LoVo (cell line): ENCODE data around the gene DMBT1.
A peak's percentile ranks its signal among the peaks of the same experiment; 100 is the strongest.

Experiments used
- DNase-seq: peaks from one replicate; pipeline ENCODE4 v3.0.0-alpha.2; 2016; ENCODE audit warnings: low spot score

Gene DMBT1

GRCh38 chr10:122548407-122549085, 12.0 kb upstream of the DMBT1 start:
- DNase-seq: no peak

DNA sequence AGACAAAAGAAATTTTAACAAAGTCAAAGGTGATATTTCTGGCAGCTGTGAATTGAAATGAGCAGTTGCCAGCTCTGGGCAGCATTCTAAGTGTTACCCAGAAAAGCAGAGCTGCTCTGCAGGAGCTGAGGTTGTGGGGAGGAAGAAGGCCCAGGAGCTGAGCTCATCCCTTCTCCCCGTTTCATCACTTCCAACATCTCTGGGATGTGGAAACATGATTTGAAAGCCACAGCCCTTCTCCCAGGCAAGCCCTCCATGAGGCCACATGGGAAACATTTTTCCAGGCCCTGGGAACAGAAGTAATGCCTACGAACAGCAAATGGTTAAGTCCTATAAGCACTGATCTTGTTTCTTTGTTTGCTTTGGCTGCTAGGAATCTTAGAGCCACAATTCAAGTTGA, 10.9 kb upstream of the DMBT1 start:
- DNase-seq: no peak

- no peak for DNase-seq
Observed at GRCh38 chr10:122550427-122550826, 10.1 kb upstream of the DMBT1 start.

GRCh38 chr10:122550983-122551382, 9.6 kb upstream of the DMBT1 start:
- no peak for DNase-seq

DNA sequence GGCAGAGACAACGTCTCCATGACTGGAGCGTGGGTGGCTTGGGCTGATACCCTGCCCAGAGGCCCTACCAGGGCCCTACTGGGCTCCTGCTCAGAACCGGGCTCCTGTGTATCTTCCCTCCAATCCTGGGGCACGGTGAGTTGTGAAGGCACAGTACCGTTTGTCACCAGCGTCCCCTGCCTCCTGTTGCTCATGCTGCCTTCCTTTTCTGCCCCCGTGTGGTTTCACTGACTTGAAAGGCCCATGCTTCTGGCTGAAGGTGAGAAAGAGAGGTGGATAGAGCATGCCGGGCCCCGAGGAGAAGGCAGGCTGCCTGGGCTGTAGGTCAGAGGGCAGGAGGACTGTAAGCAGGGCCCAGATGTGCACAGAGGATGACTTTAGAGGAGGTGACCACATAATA, 9.1 kb upstream of the DMBT1 start:
- DNase-seq: no peak

- no peak for DNase-seq
Observed at GRCh38 chr10:122553341-122553740, 7.2 kb upstream of the DMBT1 start.

DNA sequence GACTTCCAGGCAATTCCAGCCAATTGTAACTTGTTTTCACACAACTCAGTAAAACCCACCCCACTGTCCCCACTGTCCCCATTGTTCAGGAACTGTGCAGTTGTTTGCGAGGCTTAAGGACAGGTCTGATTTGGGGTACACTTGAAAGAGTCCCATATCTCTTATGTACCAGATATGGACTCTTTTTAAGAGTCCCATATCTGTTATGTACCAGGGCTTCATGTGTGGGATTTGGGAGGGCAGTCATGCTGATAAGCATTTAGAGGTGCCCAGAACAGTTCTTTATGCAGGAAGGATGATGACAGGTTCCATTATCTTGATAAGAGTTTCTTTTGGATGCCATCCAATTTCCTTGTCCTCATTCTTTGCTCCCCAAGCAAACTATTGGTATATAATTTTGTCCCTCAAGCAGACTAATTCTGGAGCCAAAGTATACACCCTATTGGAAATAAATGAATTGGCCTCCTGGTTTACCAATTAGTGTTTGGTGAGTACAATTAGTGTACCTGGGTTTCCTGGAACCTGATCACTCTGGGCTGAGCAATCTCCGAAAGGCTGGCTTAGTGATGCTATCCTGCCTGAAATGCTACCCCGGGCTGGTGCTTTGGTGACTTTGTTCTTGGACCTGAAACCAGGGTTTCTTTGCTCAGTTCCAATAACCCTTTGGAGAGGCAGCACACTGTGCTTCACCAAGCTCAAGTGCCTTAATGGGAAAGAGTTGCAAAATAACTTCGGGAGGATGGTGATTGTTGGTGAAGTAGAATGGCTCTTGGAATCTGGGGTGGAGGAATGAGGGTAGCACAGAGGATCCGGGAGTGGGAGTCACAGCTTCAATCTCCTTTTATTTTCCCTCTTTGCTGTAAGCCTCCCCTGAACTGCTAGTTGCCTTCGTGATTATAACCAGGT, 6.2 kb upstream of the DMBT1 start:
- DNase-seq: no peak

DNA sequence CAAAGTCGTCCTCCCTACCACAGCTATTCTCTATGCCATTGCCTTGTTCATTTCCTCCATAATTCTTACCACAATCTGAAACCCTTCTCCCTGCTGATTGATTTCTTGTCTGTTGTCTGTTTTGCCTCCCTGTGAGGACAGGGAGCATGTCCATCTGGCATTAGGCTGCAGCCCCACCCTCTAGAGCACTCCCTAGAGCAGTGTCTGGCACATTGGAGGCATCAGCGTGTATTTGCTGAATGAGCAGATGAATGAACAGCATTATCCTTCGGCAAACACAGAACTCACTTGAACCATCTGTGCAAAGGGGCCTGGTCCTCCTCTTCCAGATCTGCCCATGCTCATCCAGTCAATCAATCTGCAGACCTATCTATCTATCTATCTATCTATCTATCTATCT, 5.1 kb upstream of the DMBT1 start:
- no peak for DNase-seq

- DNase-seq: no peak
Observed at GRCh38 chr10:122557516-122557915, 3.0 kb upstream of the DMBT1 start.

DNA sequence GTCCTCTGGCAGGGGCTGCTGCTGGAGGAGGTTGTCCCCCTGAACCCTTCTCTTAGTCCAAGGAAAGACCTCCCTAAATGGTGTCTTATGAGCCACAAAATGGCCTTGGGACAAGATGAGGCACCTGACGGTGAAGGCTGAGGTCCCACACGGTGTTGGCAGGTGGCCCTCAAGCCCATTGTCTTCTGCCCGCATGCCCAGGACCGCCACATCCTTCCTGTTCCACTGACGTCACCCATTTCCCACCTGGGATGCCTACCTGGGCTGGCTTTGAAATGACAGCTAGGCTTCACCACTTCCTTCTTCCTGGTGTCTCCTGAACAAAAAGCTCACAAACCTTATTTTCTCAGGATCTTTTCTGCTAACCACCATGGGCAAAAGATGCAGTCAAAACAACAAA, 2.1 kb upstream of the DMBT1 start:
- DNase-seq: no peak

DNA sequence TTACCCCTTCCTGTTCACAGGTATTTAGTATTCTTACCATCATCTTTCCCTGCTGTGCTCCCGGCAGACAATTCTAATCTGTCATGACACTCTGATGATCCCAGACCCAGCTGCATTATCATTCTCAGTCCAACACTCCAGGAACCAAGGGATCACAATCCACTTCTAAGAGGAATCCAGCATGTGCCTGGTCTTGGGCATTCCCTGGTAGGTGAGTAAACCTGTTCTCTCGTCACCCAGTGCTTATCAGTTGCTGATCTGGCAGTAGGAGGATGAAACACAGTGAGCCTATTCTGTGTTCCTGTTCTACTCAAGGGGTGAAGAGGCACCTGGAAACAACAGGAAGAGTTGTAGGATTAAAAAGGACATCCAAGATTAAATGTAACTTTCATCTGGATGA, 1.3 kb upstream of the DMBT1 start:
- no peak for DNase-seq

DNA sequence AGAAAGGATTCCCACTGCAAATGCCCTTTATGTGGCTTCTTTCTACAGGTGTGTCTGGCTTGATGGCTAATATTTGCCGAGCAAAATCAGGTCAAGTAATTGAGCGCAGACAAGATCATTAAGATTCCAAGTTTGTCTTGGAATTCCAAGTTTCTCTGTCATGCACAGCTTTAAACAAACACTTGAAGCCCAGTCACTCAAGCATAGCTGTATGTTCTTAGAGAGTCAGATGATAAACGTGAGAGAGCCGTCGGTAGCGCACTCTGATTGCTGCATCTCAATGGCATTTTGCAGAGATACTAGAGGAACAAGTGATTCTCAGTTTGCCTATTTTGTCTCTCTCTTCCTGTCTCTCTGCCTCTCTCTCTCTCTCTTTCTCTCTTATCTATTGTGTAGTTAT, 658 bp downstream of the DMBT1 start:
- no peak for DNase-seq

DNA sequence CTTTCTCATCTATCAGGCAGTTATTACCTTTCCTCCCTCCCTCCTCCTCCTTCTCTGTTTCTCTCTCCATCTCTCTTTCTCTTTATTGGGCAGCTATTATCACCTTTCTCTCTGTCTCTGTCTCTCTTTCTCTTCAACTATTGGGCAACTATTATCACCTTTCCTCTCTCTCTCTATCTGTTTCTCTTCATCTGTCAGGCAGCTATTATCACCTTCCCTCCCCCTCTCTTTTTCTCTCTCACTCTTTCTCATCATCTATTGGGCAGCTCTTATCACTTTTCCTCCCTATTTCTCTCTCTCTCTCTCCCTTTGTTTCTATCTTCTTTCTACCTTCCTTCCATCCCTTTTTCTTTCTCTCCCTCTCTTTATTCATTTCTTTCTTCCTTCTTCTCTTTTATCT, 1.2 kb downstream of the DMBT1 start:
- no peak for DNase-seq

DNA sequence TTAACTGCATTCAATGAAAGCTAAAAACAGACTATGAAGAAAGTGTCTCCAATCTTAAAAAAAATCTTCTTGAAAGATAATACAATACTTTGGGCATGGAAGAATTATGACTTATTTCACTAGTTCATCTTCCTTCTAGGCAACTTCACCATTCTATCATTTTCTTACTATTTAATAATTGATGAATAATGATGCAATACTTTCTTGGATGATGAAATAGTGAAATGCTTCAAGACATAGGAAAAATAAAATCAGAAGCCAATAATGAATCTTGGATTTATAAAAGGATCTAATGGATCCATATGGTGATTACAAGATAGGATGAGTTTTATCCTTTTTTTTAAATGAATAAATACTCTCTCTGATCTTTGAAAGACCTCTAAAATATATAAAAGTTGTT, 4.4 kb downstream of the DMBT1 start:
- no peak for DNase-seq

DNA sequence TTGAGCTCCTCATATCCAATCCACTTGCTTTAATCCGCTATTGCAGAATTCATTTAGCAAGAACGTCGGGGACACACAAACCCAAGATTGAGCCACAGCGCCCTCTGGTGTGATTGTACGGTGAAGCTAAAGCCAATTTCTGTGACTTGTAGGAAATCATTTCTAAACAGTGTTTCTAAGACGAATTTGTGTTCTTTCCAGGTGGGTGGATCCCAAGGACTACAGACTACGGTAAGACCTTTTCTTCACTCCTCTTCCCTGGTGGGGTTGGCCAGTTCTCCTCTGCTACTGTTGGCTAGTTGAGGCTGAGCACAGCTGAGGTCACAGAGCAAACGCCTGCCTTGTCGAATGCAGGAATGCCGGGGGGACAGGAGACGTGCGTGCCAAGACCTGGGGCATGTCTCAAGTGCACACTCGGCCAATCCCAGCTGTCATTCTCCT, 5.2 kb downstream of the DMBT1 start:
- peak; percentile 71 for DNase-seq

DNA sequence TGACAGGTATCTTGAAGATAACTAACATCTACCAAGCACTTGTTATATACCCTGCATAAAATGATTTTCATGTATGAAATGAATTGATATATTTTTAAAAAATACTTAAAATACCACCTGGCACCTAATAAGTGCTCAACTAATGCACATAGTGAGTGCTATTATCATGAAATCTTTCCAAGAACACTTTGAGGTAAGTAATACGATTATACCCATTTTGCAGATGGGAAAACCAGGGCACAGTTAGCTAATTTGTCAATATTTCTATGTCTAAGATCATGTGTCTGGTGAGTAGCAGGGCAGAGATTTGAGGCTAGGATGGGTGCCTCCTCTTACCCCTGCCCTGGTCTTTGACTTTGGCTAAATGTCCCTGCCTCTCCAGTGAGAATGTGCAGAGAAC, 6.1 kb downstream of the DMBT1 start:
- DNase-seq: no peak

- DNase-seq: no peak
Observed at GRCh38 chr10:122567056-122567660, 6.6 kb downstream of the DMBT1 start.

GRCh38 chr10:122568551-122568950, 8.0 kb downstream of the DMBT1 start:
- no peak for DNase-seq

DNA sequence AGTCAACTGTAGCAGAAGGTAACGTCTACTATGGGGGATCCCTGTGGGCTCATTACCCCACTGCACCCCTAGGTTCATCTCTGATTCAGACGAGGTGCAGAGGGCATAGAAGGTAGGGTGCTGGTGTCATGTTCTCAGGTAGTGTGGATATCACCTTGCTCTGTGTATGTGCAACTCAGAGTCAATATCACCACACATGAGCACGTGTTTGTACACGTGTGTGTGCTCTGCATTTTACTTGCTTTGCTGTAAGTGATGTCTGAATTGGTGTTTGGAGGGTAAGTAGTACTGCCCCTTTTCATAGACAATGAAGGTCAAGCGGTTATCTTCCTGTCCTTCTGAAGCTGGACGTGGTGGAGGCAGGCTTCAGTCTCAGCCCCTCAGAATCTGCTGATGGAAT, 10.4 kb downstream of the DMBT1 start:
- DNase-seq: no peak

DNA sequence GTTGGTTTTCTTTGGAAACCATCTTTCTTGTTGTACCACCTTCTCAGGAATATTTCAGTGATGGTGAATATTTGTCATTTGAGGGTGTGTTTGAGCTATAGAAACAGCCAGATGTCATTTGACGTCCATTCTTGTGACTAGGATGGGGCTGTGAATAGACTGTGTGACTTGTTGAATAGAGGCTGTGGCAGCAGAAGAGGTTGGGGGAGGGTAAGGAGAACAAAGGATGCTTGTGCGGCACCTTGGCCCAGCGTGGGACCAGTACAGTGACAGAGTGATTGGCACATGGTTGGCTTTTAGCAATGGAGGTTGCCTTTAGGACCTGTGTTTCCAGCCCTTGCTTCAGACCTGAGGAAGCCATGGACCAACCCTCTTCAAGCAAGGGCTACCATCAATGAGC, 11.3 kb downstream of the DMBT1 start:
- DNase-seq: no peak

DNA sequence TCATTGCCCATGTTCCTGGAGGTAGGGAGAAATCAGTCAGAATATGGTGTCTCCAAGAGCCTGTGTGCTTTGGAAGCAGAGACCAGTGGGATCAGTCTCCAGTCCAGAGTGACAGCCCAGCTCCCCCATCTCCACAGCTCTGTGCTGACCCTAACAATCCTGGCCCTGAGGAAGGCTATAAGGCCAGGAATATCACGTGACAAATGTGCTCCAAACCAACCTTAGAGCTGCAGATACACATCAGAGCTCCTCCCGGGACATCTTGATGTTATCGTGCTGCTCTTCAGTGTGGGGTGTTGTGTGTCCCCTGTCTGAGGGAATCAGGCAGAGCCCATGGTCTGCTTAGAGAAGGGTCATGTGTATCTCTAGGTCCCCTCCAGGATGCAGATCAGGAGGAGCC, 15.2 kb downstream of the DMBT1 start:
- no peak for DNase-seq

DNA sequence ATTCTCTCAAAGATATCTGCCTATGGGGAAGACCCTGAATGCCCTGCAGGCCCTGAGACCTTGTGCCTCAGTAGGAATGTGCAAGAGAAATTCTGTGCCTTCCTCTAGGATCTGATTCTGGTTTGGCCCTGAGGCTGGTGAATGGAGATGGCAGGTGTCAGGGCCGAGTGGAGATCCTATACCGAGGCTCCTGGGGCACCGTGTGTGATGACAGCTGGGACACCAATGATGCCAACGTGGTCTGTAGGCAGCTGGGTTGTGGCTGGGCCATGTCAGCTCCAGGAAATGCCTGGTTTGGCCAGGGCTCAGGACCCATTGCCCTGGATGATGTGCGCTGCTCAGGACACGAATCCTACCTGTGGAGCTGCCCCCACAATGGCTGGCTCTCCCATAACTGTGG, 15.7 kb downstream of the DMBT1 start:
- DNase-seq: no peak

DNA sequence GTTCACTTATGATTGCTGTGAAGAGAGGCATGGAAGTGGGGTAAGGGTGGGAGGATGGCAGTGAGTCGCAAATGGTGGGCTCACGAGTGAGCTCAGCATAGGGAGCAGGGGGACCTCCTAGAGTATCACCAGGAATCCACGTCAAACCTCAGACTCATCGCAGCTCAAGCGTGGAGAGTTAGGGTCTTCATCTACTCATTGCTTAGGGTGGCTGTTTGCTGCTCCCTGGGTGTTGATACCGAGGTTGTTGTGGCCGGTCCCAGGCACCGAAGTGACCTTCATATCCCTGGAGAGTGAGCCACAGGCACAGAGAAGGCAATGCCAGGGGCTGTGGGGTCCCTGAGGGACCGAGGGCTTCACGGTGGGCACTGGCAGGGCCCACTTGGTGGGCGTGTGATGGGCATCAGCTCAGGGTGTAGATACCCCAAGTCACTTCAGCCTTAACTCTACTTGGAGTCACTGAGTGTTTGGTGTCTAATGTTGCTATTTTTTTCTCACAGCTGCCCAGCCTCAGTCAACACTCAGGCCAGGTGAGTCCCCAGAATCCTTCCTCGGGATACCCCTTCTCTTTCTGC, 16.8 kb downstream of the DMBT1 start:
- DNase-seq: no peak
